ENCODE measurements around the gene C19orf44.
"Not testable (repeated sequence)": the region's sequence is repeated elsewhere in the genome, so short reads cannot be mapped to it uniquely, and the experiment has no call there.

C19orf44 gene

GRCh38 chr19:16541526-16542044 is 45.4 kb downstream of the C19orf44 start:
- no peak for DNase-seq

- DNase-seq, result peak; percentile 79
Observed at GRCh38 chr19:16542045-16542909, 46.1 kb downstream of the C19orf44 start, which contains the start of gene CHERP. Gene CHERP, minus strand, starts transcription at chr19:16542437. Its CDS starts 59 bp downstream, at chr19:16542378.

GRCh38 chr19:16542910-16543472 is 46.8 kb downstream of the C19orf44 start:
- DNase-seq, result no peak

- not testable (repeated sequence) for DNase-seq
Observed at GRCh38 chr19:16543734-16544133, 47.5 kb downstream of the C19orf44 start.

- no peak for DNase-seq
Observed at GRCh38 chr19:16544473-16545231, 48.5 kb downstream of the C19orf44 start.

GRCh38 chr19:16548956-16549355 is 52.8 kb downstream of the C19orf44 start:
- DNase-seq, result no peak

GRCh38 chr19:16551902-16552301 is 55.7 kb downstream of the C19orf44 start:
- DNase-seq, result not testable (repeated sequence)

GRCh38 chr19:16554776-16555175 is 58.6 kb downstream of the C19orf44 start:
- DNase-seq, result no peak

GRCh38 chr19:16559780-16560276 is 63.6 kb downstream of the C19orf44 start:
- no peak for DNase-seq

GRCh38 chr19:16561382-16561781 is 65.2 kb downstream of the C19orf44 start:
- DNase-seq, result peak; percentile 5

- no peak for DNase-seq
Observed at GRCh38 chr19:16562608-16563025, 66.4 kb downstream of the C19orf44 start.

- DNase-seq, result no peak
Observed at GRCh38 chr19:16564842-16565241, 68.6 kb downstream of the C19orf44 start.

GRCh38 chr19:16566161-16566560 is 70.0 kb downstream of the C19orf44 start:
- DNase-seq, result no peak

- DNase-seq, result no peak
Observed at GRCh38 chr19:16566702-16567101, 70.5 kb downstream of the C19orf44 start.

GRCh38 chr19:16569609-16570320 is 73.6 kb downstream of the C19orf44 start:
- no peak for DNase-seq

Data from DMS 273 treated with DMSO at 0.1 percent for 48 hours (cell line).